Stimulated activated CD8-positive, alpha-beta memory T cell treated with anti-CD3 and anti-CD28 coated beads, Interleukin-15, amount 100 ng/mL, for 24 hours (primary cell): Measurements from ENCODE around the gene HBG2.

Experiments used
- DNase-seq: peaks from one replicate; pipeline ENCODE4 v3.0.0-alpha.2; 2020; ENCODE audit warnings: low read depth

HBG2 gene

DNA sequence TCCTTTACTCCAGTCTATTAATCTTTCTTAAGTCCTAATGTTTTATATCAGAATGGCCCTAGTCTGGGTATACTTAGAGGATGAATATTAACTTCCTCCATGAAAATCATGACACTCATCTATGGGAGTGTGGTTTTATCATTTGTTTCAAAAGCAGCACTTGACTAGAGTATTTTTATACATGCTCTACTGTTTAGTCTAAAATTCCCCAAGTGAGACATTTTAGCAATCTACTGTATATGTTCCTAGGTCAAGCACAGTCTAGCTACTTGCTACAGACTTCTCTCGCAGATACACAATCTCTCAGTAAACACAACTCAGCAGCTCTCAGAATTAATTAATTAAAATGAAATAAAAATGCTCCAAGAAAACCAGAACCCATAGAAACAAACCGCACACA lies 24.8 kb downstream of the HBG2 start:
- DNase-seq, result no peak

DNA sequence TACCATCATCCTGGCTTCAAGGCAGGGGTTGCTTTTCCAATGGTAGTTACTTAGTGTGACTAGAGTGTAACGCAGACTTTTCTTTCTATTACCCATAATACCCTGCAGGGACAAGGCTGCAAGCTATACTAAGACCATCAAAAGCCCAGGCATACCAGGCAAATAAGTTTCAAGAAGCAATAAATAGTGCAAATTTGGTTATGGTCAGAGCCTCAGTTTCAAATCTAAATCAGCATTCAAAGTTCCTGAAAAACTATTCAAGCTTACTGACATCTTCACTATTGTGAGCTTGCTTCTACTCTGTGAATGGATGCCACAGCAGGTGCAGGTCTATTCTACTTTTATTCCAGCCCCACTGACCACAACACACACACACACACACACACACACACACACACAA lies 25.2 kb downstream of the HBG2 start:
- DNase-seq, result no peak

DNA sequence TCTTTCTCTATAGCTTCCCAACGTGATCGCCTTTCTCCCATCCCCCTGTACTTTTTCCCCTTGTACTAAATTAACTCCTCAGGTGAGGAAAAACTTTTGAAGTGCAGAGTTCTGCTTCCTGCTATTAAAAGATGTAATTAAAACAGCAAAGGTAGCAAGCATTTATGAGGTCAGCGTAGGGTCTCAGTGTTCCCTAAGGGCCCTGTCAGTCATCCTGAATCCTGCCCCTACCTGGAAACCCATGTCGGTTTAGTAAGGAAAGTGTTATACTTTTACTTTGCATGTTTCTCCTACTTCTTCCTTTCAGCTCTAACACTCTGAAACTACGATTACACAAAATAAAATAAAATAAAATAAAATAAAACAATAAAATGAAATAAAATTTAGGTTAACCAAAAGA lies 26.5 kb downstream of the HBG2 start:
- DNase-seq, result no peak

DNA sequence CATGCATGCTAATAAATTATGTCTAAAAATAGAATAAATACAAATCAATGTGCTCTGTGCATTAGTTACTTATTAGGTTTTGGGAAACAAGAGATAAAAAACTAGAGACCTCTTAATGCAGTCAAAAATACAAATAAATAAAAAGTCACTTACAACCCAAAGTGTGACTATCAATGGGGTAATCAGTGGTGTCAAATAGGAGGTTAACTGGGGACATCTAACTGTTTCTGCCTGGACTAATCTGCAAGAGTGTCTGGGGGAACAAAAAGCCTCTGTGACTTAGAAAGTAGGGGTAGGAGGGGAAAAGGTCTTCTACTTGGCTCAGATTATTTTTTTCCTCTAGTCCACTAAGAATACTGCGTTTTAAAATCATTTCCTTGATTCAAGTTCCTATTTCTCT lies 26.9 kb downstream of the HBG2 start:
- no peak for DNase-seq

DNA sequence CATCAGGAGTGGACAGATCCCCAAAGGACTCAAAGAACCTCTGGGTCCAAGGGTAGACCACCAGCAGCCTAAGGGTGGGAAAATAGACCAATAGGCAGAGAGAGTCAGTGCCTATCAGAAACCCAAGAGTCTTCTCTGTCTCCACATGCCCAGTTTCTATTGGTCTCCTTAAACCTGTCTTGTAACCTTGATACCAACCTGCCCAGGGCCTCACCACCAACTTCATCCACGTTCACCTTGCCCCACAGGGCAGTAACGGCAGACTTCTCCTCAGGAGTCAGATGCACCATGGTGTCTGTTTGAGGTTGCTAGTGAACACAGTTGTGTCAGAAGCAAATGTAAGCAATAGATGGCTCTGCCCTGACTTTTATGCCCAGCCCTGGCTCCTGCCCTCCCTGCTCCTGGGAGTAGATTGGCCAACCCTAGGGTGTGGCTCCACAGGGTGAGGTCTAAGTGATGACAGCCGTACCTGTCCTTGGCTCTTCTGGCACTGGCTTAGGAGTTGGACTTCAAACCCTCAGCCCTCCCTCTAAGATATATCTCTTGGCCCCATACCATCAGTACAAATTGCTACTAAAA lies 27.8 kb downstream of the HBG2 start, which contains the start of gene HBB:
TSS of gene HBB (minus strand) at position 340 of the 579 bp plus-strand sequence. CDS start at position 290, 50 bp downstream.
- DNase-seq, result no peak

DNA sequence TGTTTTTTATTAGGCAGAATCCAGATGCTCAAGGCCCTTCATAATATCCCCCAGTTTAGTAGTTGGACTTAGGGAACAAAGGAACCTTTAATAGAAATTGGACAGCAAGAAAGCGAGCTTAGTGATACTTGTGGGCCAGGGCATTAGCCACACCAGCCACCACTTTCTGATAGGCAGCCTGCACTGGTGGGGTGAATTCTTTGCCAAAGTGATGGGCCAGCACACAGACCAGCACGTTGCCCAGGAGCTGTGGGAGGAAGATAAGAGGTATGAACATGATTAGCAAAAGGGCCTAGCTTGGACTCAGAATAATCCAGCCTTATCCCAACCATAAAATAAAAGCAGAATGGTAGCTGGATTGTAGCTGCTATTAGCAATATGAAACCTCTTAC lies 29.1 kb downstream of the HBG2 start:
- no peak for DNase-seq

DNA sequence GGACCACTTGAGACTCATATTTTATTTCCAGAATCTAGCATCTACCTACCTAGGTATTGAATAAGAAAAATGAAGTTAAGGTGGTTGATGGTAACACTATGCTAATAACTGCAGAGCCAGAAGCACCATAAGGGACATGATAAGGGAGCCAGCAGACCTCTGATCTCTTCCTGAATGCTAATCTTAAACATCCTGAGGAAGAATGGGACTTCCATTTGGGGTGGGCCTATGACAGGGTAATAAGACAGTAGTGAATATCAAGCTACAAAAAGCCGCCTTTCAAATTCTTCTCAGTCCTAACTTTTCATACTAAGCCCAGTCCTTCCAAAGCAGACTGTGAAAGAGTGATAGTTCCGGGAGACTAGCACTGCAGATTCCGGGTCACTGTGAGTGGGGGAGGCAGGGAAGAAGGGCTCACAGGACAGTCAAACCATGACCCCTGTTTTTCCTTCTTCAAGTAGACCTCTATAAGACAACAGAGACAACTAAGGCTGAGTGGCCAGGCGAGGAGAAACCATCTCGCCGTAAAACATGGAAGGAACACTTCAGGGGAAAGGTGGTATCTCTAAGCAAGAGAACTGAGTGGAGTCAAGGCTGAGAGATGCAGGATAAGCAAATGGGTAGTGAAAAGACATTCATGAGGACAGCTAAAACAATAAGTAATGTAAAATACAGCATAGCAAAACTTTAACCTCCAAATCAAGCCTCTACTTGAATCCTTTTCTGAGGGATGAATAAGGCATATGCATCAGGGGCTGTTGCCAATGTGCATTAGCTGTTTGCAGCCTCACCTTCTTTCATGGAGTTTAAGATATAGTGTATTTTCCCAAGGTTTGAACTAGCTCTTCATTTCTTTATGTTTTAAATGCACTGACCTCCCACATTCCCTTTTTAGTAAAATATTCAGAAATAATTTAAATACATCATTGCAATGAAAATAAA lies 29.8 kb downstream of the HBG2 start:
- DNase-seq, result no peak

DNA sequence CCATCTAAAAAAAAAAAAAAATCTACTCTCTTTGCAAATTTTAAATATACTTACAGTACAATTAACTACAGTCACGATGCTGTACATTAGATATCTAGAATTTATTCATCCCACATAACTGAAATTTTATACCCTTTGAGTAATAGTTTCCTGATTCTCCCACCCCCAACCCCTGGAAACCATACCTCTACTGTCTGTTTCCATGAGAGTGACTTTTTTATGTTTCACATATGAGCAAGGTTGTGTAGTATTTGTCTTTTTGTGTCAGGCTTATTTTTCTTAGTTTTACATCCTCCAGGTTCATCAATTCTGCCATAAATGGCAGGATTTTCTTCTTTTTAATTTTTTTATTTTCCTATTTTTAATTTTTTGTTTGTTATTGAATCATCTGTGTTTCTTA lies 30.9 kb downstream of the HBG2 start:
- DNase-seq, result no peak

DNA sequence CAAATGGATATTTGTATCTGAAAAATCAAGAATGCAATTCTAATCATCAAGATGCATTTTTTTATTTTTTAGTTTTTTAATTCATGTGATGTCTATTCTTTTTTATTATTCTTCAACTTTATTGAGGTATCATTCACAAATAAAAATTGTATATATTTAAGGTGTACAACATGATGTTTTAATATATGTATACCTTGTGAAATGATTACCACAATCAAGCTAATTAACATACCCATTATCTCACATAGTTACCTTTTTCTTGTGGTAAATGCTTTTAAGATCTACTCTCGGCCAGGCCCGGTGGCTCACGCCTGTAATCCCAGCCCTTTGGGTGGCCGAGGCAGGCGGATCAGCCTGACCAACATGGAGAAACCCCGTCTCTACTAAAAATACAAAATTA lies 31.4 kb downstream of the HBG2 start:
- no peak for DNase-seq

DNA sequence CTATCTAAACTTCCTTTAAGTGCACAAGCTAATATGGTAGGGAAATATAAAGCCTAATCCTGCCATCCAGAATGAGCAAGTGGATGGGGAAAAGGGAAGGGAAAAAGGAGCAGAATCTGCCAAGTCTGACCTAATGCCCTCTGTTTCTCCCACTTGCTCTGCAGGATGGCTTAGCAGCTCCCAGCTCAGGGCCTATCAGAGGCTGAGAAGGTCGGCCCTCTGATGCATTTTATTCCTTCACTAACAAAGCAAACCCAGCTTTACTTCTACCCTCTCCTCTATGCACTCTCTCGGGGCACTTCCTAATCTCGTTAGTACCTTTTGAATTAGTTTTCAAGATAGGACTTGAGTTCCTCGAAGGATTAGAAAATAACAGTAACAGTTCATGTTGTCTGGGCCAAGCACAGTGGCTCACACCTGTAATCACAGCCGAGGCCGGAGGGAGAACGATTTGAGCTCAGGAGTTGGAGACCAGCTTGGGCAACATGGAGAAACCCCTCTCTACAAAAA lies 44.1 kb downstream of the HBG2 start:
- no peak for DNase-seq

DNA sequence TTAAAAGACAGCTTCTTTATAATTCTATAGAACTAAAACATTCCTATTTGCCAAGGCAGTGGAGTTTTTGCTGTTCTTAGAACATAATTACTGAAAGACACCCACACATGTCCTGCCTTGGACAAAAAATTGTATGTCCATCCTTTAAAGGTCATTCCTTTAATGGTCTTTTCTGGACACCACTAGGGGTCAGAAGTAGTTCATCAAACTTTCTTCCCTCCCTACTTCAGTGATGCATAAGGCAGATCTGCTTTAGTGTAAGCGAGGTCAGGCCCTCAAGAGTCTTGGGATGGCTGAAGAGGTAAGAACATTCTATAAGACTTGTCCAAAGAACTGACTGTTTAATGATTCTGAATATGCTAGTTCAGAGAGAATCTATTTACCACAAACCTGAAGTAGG lies 49.8 kb downstream of the HBG2 start:
- no peak for DNase-seq

DNA sequence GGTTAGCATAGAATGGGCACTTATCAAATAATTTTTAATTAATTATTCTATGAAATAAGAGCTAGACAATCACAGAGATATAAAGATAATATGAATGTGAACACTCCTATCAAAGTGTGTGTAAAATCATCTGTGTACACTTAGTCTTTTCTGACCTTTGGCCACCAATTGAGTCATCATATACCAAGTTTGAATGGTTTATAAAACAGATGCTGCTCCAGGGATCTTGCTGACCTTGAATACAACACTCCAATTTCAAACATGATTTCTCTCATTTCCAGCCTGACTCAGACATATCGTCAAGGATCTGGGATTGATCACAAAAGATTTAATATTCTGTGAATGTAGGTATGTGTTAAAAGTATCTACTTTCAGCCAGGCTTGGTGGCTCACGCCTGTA lies 51.2 kb downstream of the HBG2 start:
- no peak for DNase-seq
